ENCODE results near the gene GLI2. TPM values are rescaled to one million over a fixed set of nuclear protein-coding genes. Genes with fewer than 3 reads are reported as not detected.

Gene GLI2
- polyA plus RNA-seq, 4 donors, result 1.2 to 3.6 TPM; not detected in 2

- Histone ChIP-seq H3K9me3 (ENCODE audit: control insufficient read depth in 2 of 2, insufficient read depth in 1 of 2, low read depth in 1 of 2, low read length in 1 of 2) (no peaks in the 10 kb centered on the region), H3K4me3 (ENCODE audit: low read depth in 1 of 3, low read length in 3 of 3) (no peak overlapping the region), H3K4me1 (ENCODE audit: control insufficient read depth in 3 of 3, insufficient read depth in 2 of 3, low read depth in 1 of 3, low read length in 2 of 3) (peaks cover 0 to 24% (median 2%) of the 10 kb centered on the region in 3 donors), H3K27me3 (ENCODE audit: control insufficient read depth in 3 of 3, insufficient read depth in 3 of 3, low read length in 3 of 3) (peaks cover 0 to 12% (median 0%) of the 10 kb centered on the region in 3 donors), H3K36me3 (ENCODE audit: control insufficient read depth in 3 of 3, insufficient read depth in 2 of 3, low read depth in 1 of 3, low read length in 3 of 3) (peaks cover 0 to 2% (median 0%) of the 10 kb centered on the region in 3 donors), H3K27ac (ENCODE audit: low read depth in 1 of 3, low read length in 2 of 3) (no peak overlapping the region)
- DNase-seq (no peak), FAIRE-seq (no peak)
- 59 to 76% (median 71%) methylated on average over 7 of the region's 7 CpGs for WGBS, 3 donors
These were observed 48.3 kb downstream of the GLI2 start for GRCh38 chr2:120783969-120784372.
